ENCODE results near the gene SYP.

SYP gene

GRCh38 chrX:49244207-49244606 is 44.2 kb upstream of the SYP start:
- TF ChIP-seq CTCF (IDR thresholded peaks at IDR 0.05; ENCODE audit: borderline replicate concordance, insufficient read depth, low read depth, low read length): no peak
- H3K4me3 ChIP-seq (ENCODE audit: low read depth, low read length): no peak overlapping the region

- H3K4me3 ChIP-seq (ENCODE audit: low read depth, low read length): no peak overlapping the region
- TF ChIP-seq CTCF (IDR thresholded peaks at IDR 0.05; ENCODE audit: borderline replicate concordance, insufficient read depth, low read depth, low read length): no peak
Measured at GRCh38 chrX:49243166-49243565, 43.2 kb upstream of the SYP start.

GRCh38 chrX:49242545-49243066 is 42.6 kb upstream of the SYP start:
- no peak for TF ChIP-seq CTCF (IDR thresholded peaks at IDR 0.05; ENCODE audit: borderline replicate concordance, insufficient read depth, low read depth, low read length)
- H3K4me3 ChIP-seq (ENCODE audit: low read depth, low read length): no peak overlapping the region

- TF ChIP-seq CTCF (IDR thresholded peaks at IDR 0.05; ENCODE audit: borderline replicate concordance, insufficient read depth, low read depth, low read length): no peak
- H3K4me3 ChIP-seq (ENCODE audit: low read depth, low read length): no peak overlapping the region
Measured at GRCh38 chrX:49238735-49239134, 38.7 kb upstream of the SYP start.

- no peak overlapping the region for H3K4me3 ChIP-seq (ENCODE audit: low read depth, low read length)
- TF ChIP-seq CTCF (IDR thresholded peaks at IDR 0.05; ENCODE audit: borderline replicate concordance, insufficient read depth, low read depth, low read length): no peak
Measured at GRCh38 chrX:49237060-49237459, 37.1 kb upstream of the SYP start.

- TF ChIP-seq CTCF (IDR thresholded peaks at IDR 0.05; ENCODE audit: borderline replicate concordance, insufficient read depth, low read depth, low read length): no peak
Measured at GRCh38 chrX:49233887-49234555, 34.0 kb upstream of the SYP start.

GRCh38 chrX:49233176-49233575 is 33.2 kb upstream of the SYP start, which contains the start of gene CACNA1F:
Gene CACNA1F (minus strand): TSS chrX:49233340. CDS start chrX:49233309, 31 bp downstream.
- H3K4me3 ChIP-seq (ENCODE audit: low read depth, low read length): no peak within 1 kb of the TSS
- TF ChIP-seq CTCF (IDR thresholded peaks at IDR 0.05; ENCODE audit: borderline replicate concordance, insufficient read depth, low read depth, low read length): no peak

More at GRCh38 chrX:49233887-49234555, 34.0 kb upstream of the SYP start:
- H3K4me3 ChIP-seq (ENCODE audit: low read depth, low read length): no peak overlapping the region
